GM23338 (cell line): ENCODE measurements around the gene ERBB4. TPM values are rescaled to one million over a fixed set of nuclear protein-coding genes. Genes with fewer than 3 reads are reported as not detected.

Experiments
- ATAC-seq: fragments of 200-7000 bp; cut with Tn5 transposase; 3 replicates; pipeline ENCODE4 v1.9.1; 2020
- DNase-seq: peaks from one replicate; pipeline ENCODE4 v3.0.0-alpha.2; 2015; ENCODE audit warnings: low spot score
- H2AFZ ChIP-seq: fragments of 200-600 bp; sonication (generic); 2 replicates; pipeline ENCODE4 v1.8.0; 2016; ENCODE audit warnings: antibody characterized with exemption, mild to moderate bottlenecking, moderate library complexity
- H3F3A ChIP-seq: fragments of 200-600 bp; sonication (generic); replicated peaks from 2 replicates; pipeline ENCODE4 v1.8.0; 2017; ENCODE audit warnings: antibody characterized with exemption, mixed run types, low read depth
- H3K27ac ChIP-seq: fragments of 200-600 bp; sonication (generic); 2 replicates; pipeline ENCODE4 v1.6.1; 2016; ENCODE audit warnings: low read depth
- H3K27me3 ChIP-seq: fragments of 200-600 bp; sonication (generic); 2 replicates; pipeline ENCODE4 v1.8.0; 2016; ENCODE audit warnings: mild to moderate bottlenecking, mixed run types, moderate library complexity; ENCODE audit not compliant: insufficient read depth
- H3K36me3 ChIP-seq: fragments of 200-600 bp; sonication (generic); 2 replicates; pipeline ENCODE4 v1.8.0; 2016; ENCODE audit warnings: mild to moderate bottlenecking; ENCODE audit not compliant: insufficient read depth
- H3K4me1 ChIP-seq: fragments of 200-600 bp; sonication (generic); 2 replicates; pipeline ENCODE4 v1.8.0; 2016; ENCODE audit warnings: mild to moderate bottlenecking, moderate library complexity; ENCODE audit not compliant: insufficient read depth
- H3K4me2 ChIP-seq: fragments of 200-600 bp; sonication (generic); 2 replicates; pipeline ENCODE4 v1.7.1; 2017; ENCODE audit warnings: mixed run types
- H3K4me3 ChIP-seq: fragments of 200-600 bp; sonication (generic); 2 replicates; pipeline ENCODE4 v1.6.1; 2016; ENCODE audit warnings: mixed run types
- H3K79me2 ChIP-seq: fragments of 200-600 bp; sonication (generic); replicated peaks from 2 replicates; pipeline ENCODE4 v1.8.0; 2017; ENCODE audit warnings: mild to moderate bottlenecking; ENCODE audit not compliant: insufficient read depth
- H3K9me2 ChIP-seq: fragments of 200-600 bp; sonication (generic); 2 replicates; pipeline ENCODE4 v1.8.0; 2017; ENCODE audit not compliant: insufficient read depth
- H4K20me1 ChIP-seq: fragments of 200-600 bp; sonication (generic); replicated peaks from 2 replicates; pipeline ENCODE4 v1.8.0; 2017; ENCODE audit warnings: mild to moderate bottlenecking; ENCODE audit not compliant: insufficient read depth
- H3K27ac Mint-ChIP-seq: 2 replicates; pipeline ENCODE4 v1.8.0; 2020; ENCODE audit warnings: inconsistent platforms, mild to moderate bottlenecking, moderate library complexity, mixed read lengths
- H3K27me3 Mint-ChIP-seq: 3 replicates; pipeline ENCODE4 v1.8.0; 2022; ENCODE audit warnings: low read depth, mild to moderate bottlenecking, moderate library complexity, mixed read lengths, inconsistent platforms; ENCODE audit not compliant: insufficient read depth, poor library complexity
- H3K36me3 Mint-ChIP-seq: 3 replicates; pipeline ENCODE4 v1.8.0; 2021; ENCODE audit warnings: low read depth, mild to moderate bottlenecking, inconsistent platforms, moderate library complexity, mixed read lengths
- H3K4me1 Mint-ChIP-seq: 3 replicates; pipeline ENCODE4 v1.8.0; 2020; ENCODE audit warnings: mild to moderate bottlenecking, inconsistent platforms, mixed read lengths
- H3K4me3 Mint-ChIP-seq: 3 replicates; pipeline ENCODE4 v1.8.0; 2021; ENCODE audit warnings: moderate library complexity, mild to moderate bottlenecking, inconsistent platforms, mixed read lengths
- H3K9me3 Mint-ChIP-seq: 3 replicates; pipeline ENCODE4 v1.8.0; 2020; ENCODE audit warnings: moderate library complexity, mild to moderate bottlenecking, inconsistent platforms, mixed read lengths
- CREB1 ChIP-seq: fragments of 250-450 bp; sonication (Bioruptor Pico); IDR thresholded peaks from 2 replicates; pipeline ENCODE4 v1.5.0; 2020; ENCODE audit warnings: low read depth, mild to moderate bottlenecking, moderate library complexity
- EZH2 ChIP-seq: fragments of 200-600 bp; sonication (generic); IDR thresholded peaks from one replicate; pipeline ENCODE4 v1.8.0; 2017; ENCODE audit warnings: antibody characterized with exemption, mild to moderate bottlenecking, low read depth; ENCODE audit not compliant: unreplicated experiment
- JUNB ChIP-seq: IDR thresholded peaks from one replicate; pipeline ENCODE4 v1.6.1; 2016; ENCODE audit warnings: antibody characterized with exemption; ENCODE audit not compliant: unreplicated experiment
- NANOG ChIP-seq: IDR thresholded peaks from 2 replicates; pipeline ENCODE4 v1.6.1; 2016; ENCODE audit warnings: antibody characterized with exemption, borderline replicate concordance
- POLR2AphosphoS5 ChIP-seq: IDR thresholded peaks from 2 replicates; pipeline ENCODE4 v1.6.1; 2016; ENCODE audit warnings: antibody characterized with exemption, low read depth
- ZNF462 ChIP-seq: fragments of 250-450 bp; sonication (Bioruptor Pico); IDR thresholded peaks from 2 replicates; pipeline ENCODE4 v1.5.0; 2020; ENCODE audit warnings: mild to moderate bottlenecking, moderate library complexity
- polyA plus RNA-seq: library from polyadenylated mRNA; unstranded; fragments of >200 nt; fragmentation: Nextera tagmentation; extraction: Ambion mirVana; gene quantifications from 2 replicates; pipeline ENCODE4 v1.2.1, GENCODE V29; 2016
- total RNA-seq: library from RNA; depleted of rRNA; stranded (reverse); fragments of >200 nt; shearing (Covaris generic); gene quantifications from 2 replicates; pipeline ENCODE4 v1.2.3, GENCODE V29; 2014

The ERBB4 gene
- total and polyA plus RNA-seq, 2 experiments from 2014 or later: 0.73 to 1.1 TPM

GRCh38 chr2:211934811-211935210, 603.8 kb downstream of the ERBB4 start:
- H3K4me2 ChIP-seq: no peak overlapping the region
- ATAC-seq: no peak
- Mint-ChIP-seq H3K4me3 (no peak overlapping the region), H3K9me3 (no peaks in the 10 kb centered on the region), H3K27ac (no peak overlapping the region), H3K27me3 (no peaks in the 10 kb centered on the region), H3K4me1 (peaks cover 7% of the 10 kb centered on the region; the same call in 2 of the 3 replicates), H3K36me3 (no peaks in the 10 kb centered on the region)
- no peaks in the 10 kb centered on the region for H3K36me3 ChIP-seq
- H4K20me1 ChIP-seq: no peaks in the 10 kb centered on the region
- no peak for TF ChIP-seq ZNF462
- DNase-seq: no peak
- H3K4me3 ChIP-seq: no peak overlapping the region
- H3K79me2 ChIP-seq: no peaks in the 10 kb centered on the region
- no peak overlapping the region for H2AFZ ChIP-seq
- H3K27ac ChIP-seq: no peak overlapping the region
- H3K4me1 ChIP-seq: no peaks in the 10 kb centered on the region
- no peaks in the 10 kb centered on the region for H3F3A ChIP-seq
- H3K9me2 ChIP-seq: no peaks in the 10 kb centered on the region
- H3K27me3 ChIP-seq: no peaks in the 10 kb centered on the region

GRCh38 chr2:211931314-211931713, 607.3 kb downstream of the ERBB4 start:
- Histone ChIP-seq H3K36me3 (no peaks in the 10 kb centered on the region), H3K27me3 (no peaks in the 10 kb centered on the region), H4K20me1 (no peaks in the 10 kb centered on the region), H3K79me2 (no peaks in the 10 kb centered on the region), H3K4me1 (no peaks in the 10 kb centered on the region), H3K27ac (no peak overlapping the region), H3K4me3 (no peak overlapping the region), H3F3A (no peaks in the 10 kb centered on the region), H2AFZ (no peak overlapping the region), H3K9me2 (no peaks in the 10 kb centered on the region), H3K4me2 (no peak overlapping the region)
- no peaks in the 10 kb centered on the region for H3K36me3 Mint-ChIP-seq
- no peak for ATAC-seq
- no peak for DNase-seq
- peaks cover 10% of the 10 kb centered on the region; the same call in 2 of the 3 replicates for H3K4me1 Mint-ChIP-seq
- no peaks in the 10 kb centered on the region for H3K9me3 Mint-ChIP-seq
- TF ChIP-seq EZH2 (no peak), JUNB (no peak), NANOG (no peak), POLR2AphosphoS5 (no peak), CREB1 (no peak)
- H3K4me3 Mint-ChIP-seq: no peak overlapping the region
- H3K27me3 Mint-ChIP-seq: no peaks in the 10 kb centered on the region
- no peak overlapping the region for H3K27ac Mint-ChIP-seq
